ENCODE data around the gene SLC35F6.

DNA sequence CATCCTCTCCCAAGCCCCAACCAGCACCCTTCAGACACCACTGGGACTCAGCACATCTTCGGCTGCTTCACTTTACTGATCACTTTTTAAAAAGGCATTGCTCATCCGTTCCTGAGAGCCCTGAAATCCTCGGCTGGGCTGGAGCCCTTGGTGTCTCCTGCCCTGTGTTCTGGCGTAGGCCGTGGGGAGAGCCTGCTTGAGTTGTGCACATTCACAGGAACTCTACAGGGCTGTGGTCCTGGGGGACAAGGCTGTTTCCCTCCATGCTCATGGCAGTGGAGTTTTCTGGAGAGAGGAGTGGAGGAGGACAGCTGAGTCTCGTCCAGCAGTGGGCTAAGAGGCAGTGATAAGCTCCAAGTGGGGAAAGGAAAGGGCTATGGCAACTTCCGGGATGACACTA, 37.7 kb downstream of the SLC35F6 start:
- TF ChIP-seq, protein P1, sequence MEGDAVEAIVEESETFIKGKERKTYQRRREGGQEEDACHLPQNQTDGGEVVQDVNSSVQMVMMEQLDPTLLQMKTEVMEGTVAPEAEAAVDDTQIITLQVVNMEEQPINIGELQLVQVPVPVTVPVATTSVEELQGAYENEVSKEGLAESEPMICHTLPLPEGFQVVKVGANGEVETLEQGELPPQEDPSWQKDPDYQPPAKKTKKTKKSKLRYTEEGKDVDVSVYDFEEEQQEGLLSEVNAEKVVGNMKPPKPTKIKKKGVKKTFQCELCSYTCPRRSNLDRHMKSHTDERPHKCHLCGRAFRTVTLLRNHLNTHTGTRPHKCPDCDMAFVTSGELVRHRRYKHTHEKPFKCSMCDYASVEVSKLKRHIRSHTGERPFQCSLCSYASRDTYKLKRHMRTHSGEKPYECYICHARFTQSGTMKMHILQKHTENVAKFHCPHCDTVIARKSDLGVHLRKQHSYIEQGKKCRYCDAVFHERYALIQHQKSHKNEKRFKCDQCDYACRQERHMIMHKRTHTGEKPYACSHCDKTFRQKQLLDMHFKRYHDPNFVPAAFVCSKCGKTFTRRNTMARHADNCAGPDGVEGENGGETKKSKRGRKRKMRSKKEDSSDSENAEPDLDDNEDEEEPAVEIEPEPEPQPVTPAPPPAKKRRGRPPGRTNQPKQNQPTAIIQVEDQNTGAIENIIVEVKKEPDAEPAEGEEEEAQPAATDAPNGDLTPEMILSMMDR (IDR thresholded peaks at IDR 0.05; ENCODE audit: low read depth, low read length, missing input control), result no peak
- no peak for TF ChIP-seq RAD21 (IDR thresholded peaks at IDR 0.05)
- no peak for TF ChIP-seq TAF1 (conservative IDR thresholded peaks at IDR 0.05)
